NCI-H128 (cell line): ENCODE results near the gene BGLAP.

Experiments used
- DNase-seq: peaks from one replicate; lab custom pipeline; 2025; ENCODE audit not compliant: unreplicated experiment; lab: John Stamatoyannopoulos, UW

The BGLAP gene

DNA sequence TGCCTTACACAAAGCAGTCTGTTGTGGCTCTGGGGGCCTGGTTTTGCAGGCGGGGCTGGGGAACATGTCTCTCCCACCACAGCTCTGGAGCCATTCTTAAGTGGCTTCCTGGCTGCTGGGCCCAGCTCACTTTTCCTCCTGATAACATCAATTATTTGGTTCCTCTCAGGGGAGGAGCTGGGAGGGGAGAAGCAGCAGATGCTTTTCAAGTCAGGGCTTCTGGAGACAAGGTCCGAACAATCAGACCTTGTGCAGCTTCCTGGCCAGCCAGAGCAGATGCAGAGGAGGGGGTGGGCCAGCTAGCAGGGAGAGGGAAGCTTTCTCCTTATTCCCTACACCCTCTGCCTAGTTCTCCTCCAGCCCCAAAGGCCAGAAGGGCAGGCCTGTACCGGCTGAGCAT is 9.5 kb downstream of the BGLAP start:
- DNase-seq: no peak

DNA sequence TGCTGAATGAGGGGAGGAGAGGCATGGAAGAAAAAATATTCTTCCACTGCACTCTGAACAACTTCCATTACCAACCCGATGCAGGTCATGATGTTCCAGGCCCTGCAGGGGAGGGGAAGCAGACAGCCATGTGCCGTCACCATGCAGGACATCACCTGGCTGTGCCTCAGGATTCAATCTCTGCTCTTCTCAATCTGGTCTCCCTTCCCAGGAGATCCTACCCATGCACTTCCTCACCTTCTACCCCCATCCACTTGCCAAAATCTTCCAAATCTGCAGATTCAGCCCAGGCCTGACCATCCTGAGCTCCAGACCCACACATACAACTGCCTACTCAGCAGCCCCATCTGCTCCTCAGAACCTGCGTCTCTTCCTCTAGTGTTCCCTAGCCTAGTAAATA is 11.7 kb downstream of the BGLAP start:
- no peak for DNase-seq

DNA sequence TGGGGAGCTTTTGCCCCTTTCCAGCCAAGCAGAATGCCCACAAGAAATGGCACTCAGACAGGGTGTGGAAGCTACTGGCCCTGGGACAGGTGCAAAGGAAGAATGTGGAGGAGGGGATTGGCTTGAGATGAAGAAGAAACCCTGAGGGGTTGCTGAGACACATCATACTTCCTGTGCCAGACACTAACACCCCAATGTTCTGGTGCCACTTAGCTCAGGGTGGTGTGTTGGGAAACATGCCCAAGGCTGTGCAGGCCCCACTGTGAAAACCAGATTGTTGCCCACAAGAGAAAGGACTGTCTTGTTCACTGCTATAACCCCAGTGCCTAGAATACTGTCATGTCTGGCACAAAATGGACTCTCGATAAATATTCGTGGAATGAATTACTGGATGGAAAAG is 15.7 kb downstream of the BGLAP start:
- DNase-seq: no peak

DNA sequence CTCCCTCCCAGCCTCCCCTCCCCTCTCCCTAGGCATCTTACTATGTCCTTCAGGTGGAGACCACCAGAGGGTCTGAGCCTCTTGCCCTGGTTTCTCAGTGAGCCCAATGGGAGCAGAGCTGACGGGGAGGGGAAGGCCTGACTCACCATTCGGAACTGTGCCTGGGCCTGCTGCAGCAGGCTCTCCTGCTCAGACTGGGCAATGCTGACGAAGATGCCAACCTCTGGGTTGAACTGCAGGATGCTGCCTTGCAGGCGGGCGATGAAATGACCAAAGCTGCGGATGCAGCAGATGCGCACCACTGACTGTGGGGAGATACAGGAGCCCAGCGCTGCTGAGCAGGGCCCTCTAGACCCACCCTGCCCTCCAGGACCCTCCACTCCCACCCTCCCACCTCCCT is 16.9 kb downstream of the BGLAP start:
- DNase-seq: no peak

DNA sequence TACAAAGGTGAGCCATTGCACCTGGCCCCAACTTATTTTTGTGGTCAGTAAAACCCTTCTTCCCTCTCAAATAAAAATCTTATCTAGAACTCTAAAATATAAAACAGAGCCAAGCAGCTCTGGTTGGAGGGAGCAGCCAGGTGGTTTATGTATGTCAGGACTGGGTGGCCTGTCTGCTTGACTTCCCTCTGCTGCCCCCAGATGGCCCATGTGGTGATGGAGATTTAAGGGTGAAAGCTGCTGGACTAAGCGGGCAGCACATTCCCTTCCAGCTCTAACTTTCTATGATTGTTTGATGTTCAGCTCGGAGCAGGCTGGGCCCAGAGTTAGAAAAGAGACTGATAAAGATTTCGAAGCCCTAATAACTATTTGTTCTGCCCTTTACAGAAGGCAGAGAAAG is 17.8 kb downstream of the BGLAP start:
- DNase-seq: no peak

DNA sequence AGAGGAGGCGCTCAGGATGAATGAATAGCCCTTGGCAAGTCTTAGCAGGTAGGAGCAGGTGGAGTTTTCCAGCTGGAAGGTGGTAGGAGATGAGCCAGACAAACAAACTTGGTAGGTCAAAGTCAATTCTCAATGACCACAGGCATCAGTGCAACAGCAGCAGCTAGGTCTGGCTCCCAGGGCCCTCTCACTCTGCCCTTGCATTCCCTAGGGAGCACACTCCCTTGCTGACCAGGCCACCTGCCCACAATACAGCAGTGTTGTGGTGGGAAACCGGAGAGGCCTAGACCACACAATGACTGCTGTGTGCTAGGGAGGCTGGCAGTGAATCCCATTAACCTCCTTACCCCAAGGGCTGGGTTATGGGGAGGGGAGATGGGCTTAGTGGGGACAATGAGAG is 18.9 kb downstream of the BGLAP start:
- DNase-seq: no peak

DNA sequence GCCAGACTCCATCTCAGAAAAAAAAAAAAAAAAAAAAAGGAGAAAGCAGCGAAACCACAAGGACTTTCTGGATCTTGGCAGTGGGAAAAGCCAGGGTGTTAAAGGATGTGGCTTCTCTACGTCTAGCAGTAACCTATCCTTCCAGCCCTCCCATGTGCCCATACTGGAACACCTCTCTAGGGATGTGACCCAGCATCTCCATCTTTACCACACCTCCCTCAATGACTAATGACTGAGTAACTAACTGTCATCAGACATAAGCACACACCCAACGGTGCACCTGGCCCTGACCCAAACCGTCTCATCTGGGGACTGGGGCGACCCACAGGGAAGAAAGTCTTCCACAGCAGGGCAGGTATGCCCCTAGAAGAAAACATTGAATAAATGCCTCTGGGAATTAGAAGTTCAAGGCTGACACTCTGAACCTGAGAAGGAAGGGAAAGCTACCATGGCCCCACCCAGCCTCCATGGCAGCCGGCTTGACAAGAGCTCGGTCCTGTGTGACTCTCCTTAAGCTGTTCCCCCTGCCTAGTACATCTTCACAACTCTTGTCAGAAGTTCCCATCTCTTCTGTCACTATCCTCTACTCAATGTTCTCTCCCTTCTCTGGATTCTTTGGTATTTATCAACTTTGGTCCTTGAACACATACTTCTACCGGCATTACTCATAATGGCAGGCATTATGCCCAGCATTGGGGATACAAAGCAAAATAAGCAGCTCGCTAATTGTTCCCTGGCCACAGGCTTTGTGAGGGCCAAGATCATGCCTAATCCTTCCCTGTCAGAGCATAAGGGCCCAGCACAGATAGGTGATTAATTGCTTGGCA is 20.7 kb downstream of the BGLAP start:
- DNase-seq: no peak

DNA sequence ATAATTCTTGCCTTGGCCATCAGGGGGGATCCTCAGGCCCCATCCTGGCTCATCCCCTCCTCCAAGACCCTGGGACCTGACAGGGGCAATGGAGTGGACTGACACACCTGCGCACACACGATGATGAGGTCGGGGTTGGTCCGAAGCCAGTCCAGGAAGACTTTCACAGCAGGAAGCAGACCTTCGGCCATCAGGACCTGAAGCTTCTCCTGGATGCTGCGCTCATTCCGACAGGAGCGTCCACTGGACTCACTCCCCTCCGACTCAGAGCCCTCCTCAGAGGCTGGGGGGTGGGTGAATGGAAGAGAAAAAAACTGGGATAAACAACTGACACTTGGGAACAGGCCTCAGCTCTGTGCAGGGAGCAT is 21.3 kb downstream of the BGLAP start:
- no peak for DNase-seq

DNA sequence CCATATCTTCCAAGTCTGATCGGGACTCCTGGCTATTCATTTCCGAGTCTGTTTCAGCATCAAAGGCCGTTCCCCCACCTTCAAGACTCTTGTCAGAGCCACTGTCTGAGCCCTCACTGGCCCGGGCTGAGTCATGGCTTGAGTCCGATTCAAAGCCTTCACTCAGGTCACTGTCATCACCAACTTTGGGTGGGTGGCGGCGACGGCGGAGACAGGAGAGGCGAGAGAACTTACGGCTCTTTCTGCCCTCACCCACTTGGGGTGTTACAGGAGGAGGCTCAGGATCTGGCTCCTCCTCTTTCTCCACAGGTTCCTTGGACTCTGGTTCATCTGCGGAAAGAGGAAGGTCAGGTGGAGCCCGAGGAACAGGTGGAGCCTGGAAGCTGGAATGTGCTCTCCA is 24.1 kb downstream of the BGLAP start:
- DNase-seq: no peak

DNA sequence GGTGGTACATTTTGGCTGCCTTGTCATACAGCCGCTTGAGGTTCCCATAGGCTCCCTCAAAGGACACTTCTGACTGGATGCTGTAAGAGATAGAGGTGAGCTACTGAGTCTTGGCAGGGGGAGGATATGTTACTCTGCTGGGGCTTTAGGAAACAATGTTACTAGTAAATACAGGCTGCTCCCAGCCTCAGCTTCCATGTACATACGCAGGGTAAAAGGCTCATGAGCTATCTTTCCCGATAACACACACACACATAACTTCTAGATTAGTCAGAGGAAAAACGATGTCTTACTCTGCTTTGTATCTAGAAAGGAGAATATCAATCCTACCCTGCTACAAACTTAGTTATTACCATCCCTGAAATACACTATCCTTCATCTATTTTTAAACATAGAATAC is 26.4 kb downstream of the BGLAP start:
- no peak for DNase-seq

DNA sequence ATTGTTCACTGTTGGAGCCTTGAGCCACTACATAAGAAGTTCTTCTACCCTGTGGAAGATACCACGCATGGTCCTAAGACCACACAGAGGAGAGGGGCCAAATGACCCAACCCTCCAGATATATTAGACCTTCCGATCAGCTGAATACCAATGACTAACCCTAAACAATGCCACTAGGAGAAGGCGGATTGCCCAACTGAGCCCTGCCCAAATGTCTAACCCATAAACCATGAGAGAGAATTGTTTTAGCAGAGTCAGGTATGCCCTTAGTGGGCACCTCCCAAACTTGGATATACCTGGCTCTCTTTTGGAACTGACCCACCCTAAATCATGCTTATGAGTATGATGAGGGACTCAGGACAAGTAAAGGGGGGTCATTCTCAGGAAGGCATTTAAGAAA is 28.3 kb downstream of the BGLAP start:
- no peak for DNase-seq

DNA sequence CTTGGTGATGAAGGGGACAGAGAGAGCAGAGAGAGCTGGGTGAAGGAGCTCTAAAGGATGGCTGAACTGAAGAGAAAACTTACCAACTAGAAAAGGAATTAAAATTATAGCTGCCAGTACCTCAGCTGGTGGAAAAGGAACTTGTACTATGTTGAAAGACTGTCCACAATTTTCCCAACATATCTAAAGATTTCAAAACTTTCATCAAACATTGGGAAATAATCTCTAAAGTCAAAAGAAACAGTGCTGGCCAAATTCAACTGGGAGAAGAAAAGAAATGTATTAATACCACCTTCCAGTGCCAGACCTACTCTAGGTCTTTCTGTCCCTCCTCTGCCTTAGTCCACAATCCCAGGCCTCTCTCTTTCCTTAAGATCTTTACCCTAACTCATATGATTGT is 34.5 kb downstream of the BGLAP start:
- DNase-seq: no peak

DNA sequence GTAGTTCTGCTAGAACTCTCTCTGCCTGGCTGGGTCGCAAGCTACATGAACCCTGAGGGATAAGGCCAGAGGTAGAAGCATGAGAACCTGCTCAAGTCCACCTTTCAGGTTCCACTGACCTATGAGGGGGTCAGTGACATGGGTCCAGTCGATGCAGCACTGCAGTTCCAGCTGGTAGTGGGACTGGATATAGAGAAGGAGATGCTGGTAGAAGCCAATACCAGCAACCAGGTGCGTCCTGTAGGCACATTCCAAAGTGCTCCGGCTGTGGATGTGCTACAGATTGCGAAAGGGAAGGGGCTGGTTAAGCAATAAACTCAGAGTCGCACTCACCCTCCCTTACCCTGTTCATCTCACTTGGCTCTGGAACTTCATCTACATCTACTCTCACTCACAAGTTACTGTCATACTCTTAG is 35.0 kb downstream of the BGLAP start:
- no peak for DNase-seq

DNA sequence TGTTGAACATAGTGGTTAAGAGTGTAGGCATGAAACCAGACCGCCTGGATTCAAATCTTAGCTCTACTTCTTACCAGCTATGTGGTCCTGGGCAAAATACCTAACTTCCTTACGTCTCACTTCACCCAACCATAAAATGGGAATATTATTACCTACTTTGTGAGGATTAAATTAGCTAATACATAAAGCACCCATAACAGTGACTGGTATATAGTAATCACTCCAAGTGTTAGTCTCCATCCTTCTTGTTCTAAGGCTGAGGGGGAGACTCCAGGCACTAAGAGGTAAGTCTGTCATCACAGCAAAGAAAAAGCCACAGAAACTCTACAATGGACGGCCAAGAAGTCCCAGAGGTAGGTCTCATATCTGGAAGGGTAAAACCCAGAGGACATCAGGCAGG is 37.9 kb downstream of the BGLAP start:
- DNase-seq: no peak

DNA sequence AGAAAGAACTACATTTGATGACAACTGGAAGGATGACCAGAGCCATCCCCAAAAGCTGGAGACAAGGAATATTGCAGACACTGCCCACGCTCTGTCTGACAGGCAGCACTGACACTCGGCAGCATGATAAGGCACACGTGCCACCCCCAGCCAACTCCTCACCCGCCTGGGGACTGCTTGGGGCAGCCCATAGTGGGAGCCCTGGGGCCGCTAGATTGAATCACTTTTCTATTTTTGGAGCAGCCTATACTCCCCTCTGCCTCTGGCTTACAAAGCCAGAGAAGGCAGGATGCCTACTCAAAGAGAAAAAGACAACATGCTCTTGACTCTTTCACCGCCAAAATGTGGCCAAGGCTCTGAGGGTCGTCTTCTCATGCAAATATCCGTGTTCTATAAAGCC is 39.3 kb downstream of the BGLAP start:
- no peak for DNase-seq

DNA sequence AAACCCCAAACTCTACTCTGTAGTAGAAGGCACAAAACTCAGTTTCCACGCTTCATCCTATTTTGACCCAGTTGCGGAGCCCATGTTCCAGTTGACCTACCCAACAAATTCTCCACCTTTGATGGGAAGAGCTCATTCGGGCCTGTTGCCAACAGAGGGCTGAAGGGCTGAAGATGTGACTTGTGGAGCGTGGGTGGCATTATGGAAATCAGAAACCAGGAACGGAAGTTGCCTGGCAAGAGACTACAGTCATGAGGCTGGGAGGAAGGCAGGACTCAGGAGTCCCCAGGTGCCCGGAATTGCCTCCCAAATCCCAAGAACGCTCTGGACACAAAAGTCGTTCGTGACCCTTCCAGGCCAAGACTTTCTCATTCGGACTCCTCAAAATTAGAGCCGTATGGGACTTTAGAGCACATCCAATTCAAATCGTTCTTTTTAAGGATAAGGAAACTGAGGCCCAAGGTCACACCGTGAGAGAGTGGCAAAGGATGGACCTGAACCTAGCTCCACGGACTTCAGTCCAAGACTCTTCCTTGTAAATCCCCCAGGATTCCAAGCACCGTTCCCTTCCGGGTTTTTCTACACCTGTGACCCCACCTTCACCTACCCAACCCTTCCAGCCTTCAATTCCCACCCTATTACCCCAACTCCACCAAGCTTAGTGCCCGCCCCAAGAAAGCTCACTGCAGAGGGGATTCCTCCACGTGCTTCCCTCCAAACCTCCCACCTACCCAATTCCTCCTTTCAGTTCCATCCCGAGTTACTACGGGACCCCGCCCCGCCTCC is 39.9 kb downstream of the BGLAP start:
- DNase-seq: no peak

DNA sequence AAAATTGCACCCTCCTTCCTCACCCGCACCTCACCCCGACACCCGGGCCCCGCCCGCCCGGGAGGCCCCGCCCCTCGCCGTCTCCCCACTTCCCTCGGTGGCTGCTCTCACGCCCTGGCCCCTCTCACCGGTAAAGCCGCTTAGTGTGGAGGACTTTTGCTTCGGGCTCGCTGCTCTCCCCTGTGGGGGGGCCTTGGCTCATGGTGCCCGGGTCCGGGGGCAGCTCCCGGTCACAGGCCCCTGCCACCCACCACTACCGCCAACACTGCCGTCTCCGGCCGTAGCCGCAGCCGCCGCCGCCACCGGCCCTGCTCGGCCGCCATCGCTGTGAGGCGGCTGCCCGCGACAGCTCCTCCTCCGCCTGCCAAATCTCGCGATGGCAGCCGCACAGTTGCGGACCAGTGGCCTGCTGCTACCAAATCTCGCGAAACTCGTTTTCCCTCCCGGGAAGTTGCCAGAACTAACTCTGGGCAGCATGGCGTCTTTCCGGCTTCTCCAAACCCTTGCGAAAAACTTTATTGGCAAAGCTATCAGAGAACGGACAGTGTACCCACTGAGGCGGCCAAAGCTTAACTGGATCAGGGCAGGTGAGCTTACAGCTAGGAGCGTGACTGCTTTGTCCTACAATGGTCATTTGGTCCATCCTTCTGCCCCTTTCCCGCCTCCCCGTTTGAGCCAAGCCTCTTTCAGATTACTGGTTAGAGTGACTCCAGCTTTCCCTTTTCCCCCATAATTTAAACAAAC is 40.7 kb downstream of the BGLAP start, which contains the start of gene SMG5:
Gene SMG5 (minus strand): TSS at position 347 of the 744 bp plus-strand sequence. CDS start 145 bp downstream, at position 202.
- peak; percentile 99 for DNase-seq

DNA sequence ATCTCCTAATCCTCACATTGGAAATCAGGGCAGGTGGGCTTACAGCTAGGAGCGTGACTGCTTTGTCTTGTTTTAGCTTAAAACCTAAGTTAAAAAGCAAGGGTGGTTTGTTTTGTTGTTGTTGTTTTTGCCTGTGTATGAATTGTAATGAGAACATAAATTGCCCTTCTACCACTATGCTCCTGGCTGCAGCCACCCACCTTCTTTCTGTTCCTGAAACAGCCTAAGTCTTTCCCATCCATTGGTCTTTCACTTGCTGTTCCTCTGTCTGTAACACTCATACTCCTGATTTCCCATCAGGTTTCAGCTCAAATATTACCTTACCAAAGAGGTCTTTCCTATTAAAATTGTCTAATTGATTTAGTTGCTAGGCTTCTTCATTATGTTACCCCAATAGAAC is 41.5 kb downstream of the BGLAP start:
- DNase-seq: no peak

DNA sequence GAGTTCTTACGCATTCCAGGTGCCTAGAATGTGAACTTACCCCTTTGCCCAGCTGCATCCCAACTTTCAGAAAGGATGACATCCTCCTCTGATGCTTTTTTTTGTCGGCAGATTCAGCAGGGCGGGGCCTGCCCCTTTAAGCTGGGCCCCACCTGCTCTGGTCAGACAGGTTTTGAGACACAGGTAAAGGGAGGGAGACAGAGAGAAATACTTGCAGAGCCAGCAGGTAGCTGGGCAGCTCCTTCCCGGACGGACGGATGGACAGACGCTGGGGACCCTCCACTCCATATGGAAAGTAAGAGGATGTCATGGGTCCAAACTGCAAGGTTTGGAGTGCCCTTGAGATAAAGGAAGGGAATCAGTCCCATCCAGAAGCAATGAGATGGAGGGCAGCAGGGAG is 42.1 kb downstream of the BGLAP start, which contains the start of gene TMEM79:
Gene TMEM79 (plus strand): TSS at position 214 of the 400 bp plus-strand sequence. CDS start 902 bp downstream, outside the sequence.
- DNase-seq: no peak

DNA sequence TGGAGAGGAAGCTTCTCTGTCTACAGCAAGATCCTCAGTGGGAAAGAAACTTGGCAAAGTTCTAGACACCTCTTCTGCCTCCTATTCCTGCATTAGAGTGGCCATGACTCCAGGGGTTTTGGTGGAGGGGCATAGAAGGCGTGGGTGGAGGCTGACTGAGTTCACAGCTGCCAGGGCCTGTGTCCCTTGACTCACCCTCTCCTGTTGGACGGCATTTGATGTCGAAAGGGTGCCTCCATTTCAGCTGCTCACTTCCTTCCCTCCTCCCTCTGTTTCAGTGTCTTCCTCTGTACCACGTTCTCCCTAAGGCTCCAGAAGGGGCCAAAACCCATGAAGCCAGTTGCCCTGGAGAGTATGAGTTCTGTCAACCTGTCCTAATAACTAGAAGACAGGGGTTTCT is 42.8 kb downstream of the BGLAP start:
- DNase-seq: no peak

DNA sequence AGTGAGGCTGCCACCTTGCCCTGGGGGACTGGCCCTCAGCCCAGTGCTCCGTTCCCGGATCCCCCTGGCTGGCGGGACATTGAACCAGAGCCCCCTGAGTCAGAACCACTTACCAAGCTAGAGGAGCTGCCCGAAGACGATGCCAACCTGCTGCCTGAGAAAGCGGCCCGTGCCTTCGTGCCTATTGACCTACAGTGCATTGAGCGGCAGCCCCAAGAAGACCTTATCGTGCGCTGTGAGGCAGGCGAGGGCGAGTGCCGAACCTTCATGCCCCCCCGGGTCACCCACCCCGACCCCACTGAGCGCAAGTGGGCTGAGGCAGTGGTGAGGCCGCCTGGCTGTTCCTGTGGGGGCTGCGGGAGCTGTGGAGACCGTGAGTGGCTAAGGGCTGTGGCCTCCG is 43.5 kb downstream of the BGLAP start:
- DNase-seq: no peak

DNA sequence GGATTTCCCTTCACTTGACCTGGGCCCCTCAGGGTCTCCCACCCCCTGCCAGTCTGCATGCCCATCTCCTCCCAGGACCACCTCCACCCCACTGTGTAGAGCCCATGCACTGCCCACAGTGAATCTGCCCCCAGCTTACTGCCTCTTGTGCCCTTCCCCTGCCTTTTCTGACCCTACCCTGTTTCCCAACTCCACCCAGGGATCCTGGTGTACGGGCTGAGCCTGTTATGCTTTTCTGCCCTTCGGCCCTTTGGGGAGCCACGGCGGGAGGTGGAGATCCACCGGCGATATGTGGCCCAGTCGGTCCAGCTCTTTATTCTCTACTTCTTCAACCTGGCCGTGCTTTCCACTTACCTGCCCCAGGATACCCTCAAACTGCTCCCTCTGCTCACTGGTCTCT is 44.1 kb downstream of the BGLAP start:
- DNase-seq: no peak
